GM19238 (cell line): ENCODE results near the gene WBP2NL.

Source experiments
- DNase-seq: peaks from one replicate; pipeline ENCODE4 v3.0.0; 2011; ENCODE audit warnings: low spot score; ENCODE audit not compliant: insufficient read length

The WBP2NL gene

DNA sequence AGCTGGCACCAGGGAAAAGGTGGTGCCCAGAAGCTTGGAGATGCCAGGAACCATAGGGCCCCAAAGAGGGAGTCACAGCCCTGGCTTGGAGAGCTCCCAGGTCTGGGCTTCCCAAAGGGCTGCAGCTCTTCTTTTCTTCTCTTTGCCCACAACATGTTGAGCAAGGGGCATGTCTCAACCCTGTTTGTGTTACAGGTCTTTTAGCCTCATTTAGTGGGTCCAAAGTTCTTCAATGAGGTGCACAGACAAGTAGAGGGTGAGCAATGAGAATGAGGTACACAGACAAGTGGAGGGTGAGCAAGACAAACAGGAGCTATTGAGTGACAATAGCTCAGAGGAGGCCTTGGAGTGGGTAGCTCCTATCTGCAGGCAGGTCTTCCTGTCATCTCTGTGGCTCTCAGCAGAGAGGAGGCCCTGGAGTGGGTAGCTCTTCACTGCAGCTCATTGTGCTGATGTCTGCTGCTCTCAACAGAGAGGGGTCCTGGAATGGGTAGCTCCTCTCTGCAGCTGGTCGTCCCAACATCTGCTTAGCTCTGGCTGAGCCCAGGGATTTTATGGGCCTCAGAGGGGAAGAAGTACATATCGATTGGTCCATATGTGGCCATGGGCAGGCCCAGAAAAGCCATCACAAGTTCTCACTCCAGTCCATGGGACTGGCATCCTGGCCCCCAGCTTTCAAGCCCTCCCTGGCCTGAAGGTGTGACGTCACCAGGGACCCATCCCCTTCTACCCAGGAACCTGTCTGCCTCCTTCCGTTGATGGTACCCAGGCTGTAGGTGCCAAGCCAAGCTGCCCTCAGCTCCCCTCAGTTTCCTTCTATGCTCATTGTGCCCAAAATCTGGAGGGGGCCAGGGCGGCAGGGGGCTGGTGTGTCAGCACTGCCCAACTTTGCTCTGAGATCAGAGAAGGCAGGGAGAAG lies 34.9 kb downstream of the WBP2NL start:
- DNase-seq = no peak

DNA sequence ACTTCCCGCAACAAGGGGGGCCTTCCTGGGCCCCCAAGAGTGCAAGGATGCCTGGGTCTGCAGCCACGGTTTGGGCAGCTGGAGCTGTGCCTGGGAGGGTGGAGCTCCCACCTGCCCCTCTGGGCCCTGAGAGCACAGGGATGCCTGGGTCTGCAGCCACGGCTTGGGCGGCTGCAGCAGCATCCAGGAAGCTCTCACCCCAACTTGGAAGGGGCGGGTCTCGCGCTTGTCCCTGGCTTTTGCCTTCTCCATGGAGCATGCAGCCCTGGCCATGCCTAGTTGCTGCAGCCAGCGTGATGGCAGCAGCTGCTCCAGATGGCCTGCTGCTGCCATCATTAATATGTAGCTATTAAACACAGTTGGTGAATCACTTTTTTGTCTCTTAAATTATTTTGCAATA lies 36.7 kb downstream of the WBP2NL start:
- DNase-seq = no peak

DNA sequence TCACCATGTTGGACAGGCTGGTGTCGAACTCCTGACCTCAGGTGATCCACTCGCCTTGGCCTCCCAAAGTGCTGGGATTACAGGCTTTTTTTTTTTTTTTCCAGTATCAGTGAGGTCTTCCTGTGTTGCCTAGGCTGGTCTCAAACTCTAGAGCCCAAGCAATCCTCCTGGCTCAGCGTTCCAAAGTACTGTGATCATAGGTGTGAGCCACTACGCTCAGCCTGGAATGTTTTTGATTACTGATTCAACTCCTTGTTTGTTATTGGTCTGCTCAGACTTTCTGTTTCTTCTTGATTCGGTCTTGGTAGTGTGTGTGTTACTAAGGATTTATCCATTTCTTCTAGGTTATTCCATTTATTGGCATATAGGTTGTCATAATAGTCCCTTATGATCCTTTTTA lies 40.7 kb downstream of the WBP2NL start:
- no peak for DNase-seq

GRCh38 chr22:42041784-42042183 lies 43.2 kb downstream of the WBP2NL start:
- no peak for DNase-seq

- no peak for DNase-seq
Observed at GRCh38 chr22:42050641-42051180, 52.1 kb downstream of the WBP2NL start.

GRCh38 chr22:42052765-42053164 lies 54.2 kb downstream of the WBP2NL start:
- no peak for DNase-seq

GRCh38 chr22:42056757-42057511 lies 58.3 kb downstream of the WBP2NL start:
- no peak for DNase-seq

DNA sequence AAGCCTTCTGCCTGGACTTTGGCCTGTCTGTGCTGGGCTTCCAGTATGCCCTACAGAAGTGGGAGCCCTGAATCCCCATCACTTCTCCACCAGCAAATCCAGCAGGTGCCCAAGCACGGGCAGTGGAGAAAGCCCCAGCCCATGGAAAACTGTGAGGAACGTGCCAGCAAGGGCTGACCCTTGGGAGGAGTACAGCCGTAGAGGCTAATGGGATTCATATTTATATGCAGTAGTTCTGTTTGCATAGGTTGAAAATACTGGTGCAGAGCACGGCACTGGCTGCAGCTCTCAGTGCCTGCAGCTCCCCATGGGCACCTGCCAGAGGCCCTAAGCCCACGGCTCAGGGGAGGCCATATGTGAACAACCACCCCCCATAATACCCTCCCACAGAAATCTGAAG lies 61.9 kb downstream of the WBP2NL start:
- no peak for DNase-seq

GRCh38 chr22:42061041-42061440 lies 62.5 kb downstream of the WBP2NL start:
- DNase-seq = no peak

GRCh38 chr22:42062506-42063170 lies 64.0 kb downstream of the WBP2NL start:
- DNase-seq = no peak

DNA sequence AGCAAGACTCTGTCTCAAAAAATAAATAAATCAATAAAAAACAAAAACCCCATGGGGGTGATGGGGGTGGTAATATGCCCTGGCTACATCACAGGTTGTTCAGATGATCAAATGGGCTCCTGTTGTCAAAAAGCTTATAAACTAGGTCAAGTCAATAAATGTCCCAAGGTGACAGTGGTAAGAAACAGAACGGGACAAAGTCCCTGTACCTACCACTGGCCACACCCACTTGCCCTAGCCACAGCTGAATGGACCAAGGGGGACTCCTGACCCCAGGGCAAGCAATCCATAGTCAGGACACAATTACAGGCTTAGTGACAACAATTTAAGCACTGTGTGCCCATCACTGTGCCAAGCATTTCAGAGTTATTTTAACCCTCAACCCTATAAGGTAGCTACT lies 66.0 kb downstream of the WBP2NL start:
- no peak for DNase-seq

GRCh38 chr22:42065438-42066125 lies 67.0 kb downstream of the WBP2NL start:
- no peak for DNase-seq

- no peak for DNase-seq
Observed at GRCh38 chr22:42066126-42066761, 67.7 kb downstream of the WBP2NL start.

DNA sequence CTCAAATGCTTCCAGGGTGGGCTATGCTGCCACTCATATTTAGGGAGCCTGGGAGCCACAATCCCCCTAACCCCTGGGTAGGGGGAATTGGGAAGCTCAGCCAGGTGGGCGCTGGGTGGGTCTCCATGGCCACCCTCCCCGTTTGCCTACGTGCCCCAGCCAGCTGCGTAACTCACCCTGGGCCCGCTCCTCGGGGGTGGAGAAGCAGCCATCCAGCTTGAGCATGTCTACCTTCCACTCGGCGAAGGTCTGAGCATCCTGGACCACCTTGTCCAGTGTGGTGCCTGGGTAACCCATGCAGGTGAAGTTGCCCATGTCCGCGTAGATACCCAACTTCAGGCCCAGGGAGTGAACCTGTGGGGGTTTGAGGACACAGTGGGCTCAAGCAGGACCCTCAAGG lies 68.3 kb downstream of the WBP2NL start:
- DNase-seq = no peak

GRCh38 chr22:42067671-42068251 lies 69.2 kb downstream of the WBP2NL start:
- no peak for DNase-seq

- DNase-seq = no peak
Observed at GRCh38 chr22:42068291-42068690, 69.7 kb downstream of the WBP2NL start.

- DNase-seq = peak; percentile 37
Observed at GRCh38 chr22:42069801-42070516, 71.4 kb downstream of the WBP2NL start.

DNA sequence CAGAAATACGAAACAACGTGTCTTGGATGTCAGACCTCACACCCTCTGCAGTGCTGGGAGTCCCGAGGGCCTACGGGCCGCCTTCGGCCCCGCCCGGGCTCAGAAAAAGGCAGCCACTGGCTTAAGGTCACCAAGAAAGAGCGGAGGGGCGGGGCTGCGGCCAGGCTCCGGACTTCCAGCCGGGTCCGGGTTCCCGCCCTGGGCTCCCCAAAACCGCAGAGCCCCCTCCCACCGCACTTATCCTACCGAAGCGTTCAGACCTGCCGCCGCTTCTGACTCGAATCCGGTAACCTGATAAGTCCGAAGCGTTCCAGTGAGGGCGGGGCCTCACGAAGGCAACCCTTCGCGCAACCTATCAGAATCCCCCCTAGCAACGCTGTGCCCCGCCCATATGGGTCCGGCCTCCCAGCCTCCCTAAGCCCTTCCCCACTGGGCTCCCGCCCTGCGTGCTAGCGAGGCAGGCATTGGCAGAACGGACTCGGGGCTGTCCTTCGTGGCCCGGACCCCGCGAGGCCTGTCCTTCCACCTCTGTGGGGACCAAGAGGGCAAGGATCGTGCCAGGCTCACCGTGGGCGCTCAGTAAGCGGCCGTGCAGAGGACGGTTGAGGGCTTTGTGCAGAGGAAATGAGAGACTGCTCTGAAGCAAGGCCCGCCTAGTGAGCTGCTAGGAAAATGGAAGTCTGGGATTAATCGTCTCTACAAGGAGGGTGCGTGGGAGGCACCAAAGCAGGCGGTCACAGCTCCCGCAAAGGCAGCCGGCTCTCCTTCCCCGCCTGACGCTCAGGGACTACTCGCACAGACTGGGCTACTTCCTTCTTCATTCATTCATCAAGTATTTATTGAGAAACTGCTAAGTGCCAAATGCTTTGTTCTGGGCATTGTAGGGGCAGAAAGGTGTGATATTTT lies 72.2 kb downstream of the WBP2NL start, which contains the start of gene NAGA:
Gene NAGA, minus strand, starts transcription at position 296 of the 906 bp plus-strand sequence. CDS start 515 bp downstream, outside the sequence.
- peak; percentile 99 for DNase-seq
